Measurements from ENCODE around the gene OR10C1. TPM values are rescaled to one million over a fixed set of nuclear protein-coding genes. Genes with fewer than 3 reads are reported as not detected.

OR10C1 gene
- total RNA-seq, 1 experiment from 2014 or later, result not detected

- no peak for DNase-seq (ENCODE audit: low spot score)
- in situ Hi-C loops (cut with HindIII; ENCODE audit: low sequenced_read_pairs), result no loop called here
Measured at GRCh38 chr6:29465801-29466200, 26.7 kb downstream of the OR10C1 start.

GRCh38 chr6:29466241-29466640 lies 27.1 kb downstream of the OR10C1 start:
- no peak for DNase-seq (ENCODE audit: low spot score)
- in situ Hi-C loops (cut with HindIII; ENCODE audit: low sequenced_read_pairs), result no loop called here

- in situ Hi-C loops (cut with HindIII; ENCODE audit: low sequenced_read_pairs), result no loop called here
- no peak for DNase-seq (ENCODE audit: low spot score)
Measured at GRCh38 chr6:29474996-29475395, 35.9 kb downstream of the OR10C1 start.

GRCh38 chr6:29477923-29478450 lies 38.9 kb downstream of the OR10C1 start:
- in situ Hi-C loops (cut with HindIII; ENCODE audit: low sequenced_read_pairs), result no loop called here
- DNase-seq (ENCODE audit: low spot score), result no peak

GRCh38 chr6:29478740-29479139 lies 39.6 kb downstream of the OR10C1 start:
- in situ Hi-C loops (cut with HindIII; ENCODE audit: low sequenced_read_pairs), result no loop called here
- no peak for DNase-seq (ENCODE audit: low spot score)

GRCh38 chr6:29479560-29479959 lies 40.5 kb downstream of the OR10C1 start:
- no peak for DNase-seq (ENCODE audit: low spot score)
- in situ Hi-C loops (cut with HindIII; ENCODE audit: low sequenced_read_pairs), result no loop called here

- DNase-seq (ENCODE audit: low spot score), result no peak
- in situ Hi-C loops (cut with HindIII; ENCODE audit: low sequenced_read_pairs), result no loop called here
Measured at GRCh38 chr6:29483186-29483585, 44.1 kb downstream of the OR10C1 start.

- in situ Hi-C loops (cut with HindIII; ENCODE audit: low sequenced_read_pairs), result no loop called here
Measured at GRCh38 chr6:29483735-29484134, 44.6 kb downstream of the OR10C1 start.

GRCh38 chr6:29486577-29486976 lies 47.5 kb downstream of the OR10C1 start:
- DNase-seq (ENCODE audit: low spot score), result no peak
- in situ Hi-C loops (cut with HindIII; ENCODE audit: low sequenced_read_pairs), result no loop called here

More at GRCh38 chr6:29483735-29484134, 44.6 kb downstream of the OR10C1 start:
- no peak for DNase-seq (ENCODE audit: low spot score)

GRCh38 chr6:29487131-29487530 lies 48.0 kb downstream of the OR10C1 start:
- DNase-seq (ENCODE audit: low spot score), result no peak
- in situ Hi-C loops (cut with HindIII; ENCODE audit: low sequenced_read_pairs), result no loop called here

GRCh38 chr6:29487660-29488059 lies 48.6 kb downstream of the OR10C1 start, which contains the start of gene MAS1L:
TSS of gene MAS1L (minus strand) at chr6:29487956. CDS start at chr6:29487902, 54 bp downstream.
- no peak for DNase-seq (ENCODE audit: low spot score)
- in situ Hi-C loops (cut with HindIII; ENCODE audit: low sequenced_read_pairs), result no loop called here

GRCh38 chr6:29488874-29489273 lies 49.8 kb downstream of the OR10C1 start:
- DNase-seq (ENCODE audit: low spot score), result no peak
- in situ Hi-C loops (cut with HindIII; ENCODE audit: low sequenced_read_pairs), result no loop called here

GRCh38 chr6:29489286-29489685 lies 50.2 kb downstream of the OR10C1 start:
- in situ Hi-C loops (cut with HindIII; ENCODE audit: low sequenced_read_pairs), result no loop called here
- DNase-seq (ENCODE audit: low spot score), result no peak

- DNase-seq (ENCODE audit: low spot score), result no peak
- in situ Hi-C loops (cut with HindIII; ENCODE audit: low sequenced_read_pairs), result no loop called here
Measured at GRCh38 chr6:29490055-29490454, 50.9 kb downstream of the OR10C1 start.

- in situ Hi-C loops (cut with HindIII; ENCODE audit: low sequenced_read_pairs), result no loop called here
- DNase-seq (ENCODE audit: low spot score), result no peak
Measured at GRCh38 chr6:29490552-29490951, 51.4 kb downstream of the OR10C1 start.

Other genes starting within 250 kb of the OR10C1 start
- gene OR14J1, start 137.6 kb upstream of the OR10C1 start, total RNA-seq (2014; rRNA removed; shearing (Covaris generic)), result not detected in 2 replicates
- gene OR5V1, start 70.4 kb upstream of the OR10C1 start, total RNA-seq (2014; rRNA removed; shearing (Covaris generic)), result not detected in 2 replicates
- gene OR12D3, start 64.0 kb upstream of the OR10C1 start, total RNA-seq (2014; rRNA removed; shearing (Covaris generic)), result not detected in 2 replicates
- gene OR12D2, start 43.7 kb upstream of the OR10C1 start, total RNA-seq (2014; rRNA removed; shearing (Covaris generic)), result not detected in 2 replicates
- not detected in 2 replicates for gene OR12D1, start 24.4 kb upstream of the OR10C1 start, total RNA-seq (2014; rRNA removed; shearing (Covaris generic))
- gene OR11A1, start 17.8 kb downstream of the OR10C1 start, total RNA-seq (2014; rRNA removed; shearing (Covaris generic)), result not detected in 2 replicates
- gene OR2H1, start 17.8 kb downstream of the OR10C1 start, total RNA-seq (2014; rRNA removed; shearing (Covaris generic)), result not detected in 2 replicates
- not detected in 2 replicates for gene MAS1L, start 48.6 kb downstream of the OR10C1 start, total RNA-seq (2014; rRNA removed; shearing (Covaris generic))
- 0.17 TPM in 1 of 2 replicates, not detected in the other for gene UBD, start 120.4 kb downstream of the OR10C1 start, total RNA-seq (2014; rRNA removed; shearing (Covaris generic))
- gene OR2H2, start 145.8 kb downstream of the OR10C1 start, total RNA-seq (2014; rRNA removed; shearing (Covaris generic)), result not detected in 2 replicates
- 2.2 and 3.6 TPM in 2 replicates for gene GABBR1, start 193.9 kb downstream of the OR10C1 start, total RNA-seq (2014; rRNA removed; shearing (Covaris generic))
- not detected in 2 replicates for gene MOG, start 217.8 kb downstream of the OR10C1 start, total RNA-seq (2014; rRNA removed; shearing (Covaris generic))
- not detected in 2 replicates for gene ZFP57, start 241.8 kb downstream of the OR10C1 start, total RNA-seq (2014; rRNA removed; shearing (Covaris generic))

All from G401 (cell line).